Fibroblast of peridontal ligament (primary cell): ENCODE data around the gene DUSP10.

Source experiments
- DNase-seq: peaks from one replicate; pipeline ENCODE4 v3.0.0-alpha.2; 2010; ENCODE audit errors: extremely low read depth

DUSP10 gene

DNA sequence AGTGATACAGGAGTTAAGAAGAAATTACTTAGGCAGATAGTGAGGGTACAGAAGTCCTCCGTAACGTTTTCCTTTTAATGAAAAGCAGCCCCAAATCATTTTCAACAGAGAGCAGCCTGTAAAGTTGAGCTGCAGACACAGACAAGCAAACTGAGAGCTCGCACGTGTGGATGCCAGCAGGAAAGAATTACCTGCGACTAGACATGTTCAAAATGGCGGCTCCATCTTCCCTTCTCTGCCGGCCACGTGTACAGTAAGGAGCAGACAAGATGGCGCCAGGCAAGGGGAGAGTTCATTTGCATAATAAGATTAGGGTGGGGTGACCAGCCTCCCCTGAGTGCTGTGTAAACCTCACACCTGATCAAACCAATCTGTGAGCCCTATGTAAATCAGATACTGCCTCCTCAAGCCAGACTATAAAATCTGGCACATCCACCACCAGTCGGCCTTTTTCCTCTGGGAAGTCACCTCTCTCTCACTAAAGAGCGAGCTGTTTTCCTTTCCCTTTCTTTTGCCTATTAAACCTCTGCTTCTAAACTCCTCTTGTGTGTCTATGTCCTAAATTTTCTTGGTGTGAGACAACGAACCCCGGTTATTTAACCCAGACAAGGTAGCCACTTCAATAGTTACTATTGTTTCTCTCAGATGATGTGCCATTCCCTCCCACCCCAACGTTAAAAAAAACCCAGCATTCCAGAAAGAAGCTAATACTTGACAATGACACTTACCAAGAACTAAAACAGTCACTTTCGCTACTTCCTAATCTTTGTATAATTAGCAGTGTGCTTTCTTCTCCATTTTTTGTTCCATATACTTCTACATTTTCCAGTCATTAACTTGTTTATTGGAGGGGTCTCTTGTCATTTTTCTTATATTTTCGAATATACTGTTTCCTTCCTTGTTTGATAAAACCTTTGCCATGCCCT is 27.4 kb downstream of the DUSP10 start:
- DNase-seq = no peak

DNA sequence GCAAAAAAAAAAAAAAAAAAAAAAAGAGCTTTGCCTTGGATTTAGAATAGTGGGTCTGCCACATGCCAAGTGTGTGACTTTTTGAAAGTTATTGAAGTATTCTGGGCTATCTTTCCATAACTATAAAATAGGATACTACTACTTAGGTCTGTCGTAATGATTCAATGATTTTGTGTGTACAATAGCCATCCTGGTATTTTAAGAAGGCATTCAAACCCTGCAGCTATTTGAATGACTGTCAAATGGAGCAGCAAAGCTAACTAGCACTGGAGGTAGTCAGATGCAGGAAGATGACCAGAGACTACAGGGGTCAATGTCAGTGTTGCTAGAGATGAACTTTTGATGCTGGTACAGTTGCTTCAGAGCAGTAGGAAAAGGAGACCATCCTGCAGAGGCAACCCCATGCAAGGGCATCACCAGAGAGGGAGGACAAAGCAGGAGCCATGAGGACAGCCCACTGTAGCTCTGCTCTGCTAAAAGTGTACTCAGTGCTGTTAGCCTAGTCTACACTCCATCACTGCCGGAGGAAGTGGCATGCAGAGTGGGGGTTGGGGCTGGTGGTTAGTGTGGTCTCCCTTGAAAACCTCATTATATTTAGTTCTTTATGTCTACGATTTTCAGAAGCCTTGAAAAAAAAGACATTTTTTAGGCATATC is 29.0 kb downstream of the DUSP10 start:
- DNase-seq = no peak

DNA sequence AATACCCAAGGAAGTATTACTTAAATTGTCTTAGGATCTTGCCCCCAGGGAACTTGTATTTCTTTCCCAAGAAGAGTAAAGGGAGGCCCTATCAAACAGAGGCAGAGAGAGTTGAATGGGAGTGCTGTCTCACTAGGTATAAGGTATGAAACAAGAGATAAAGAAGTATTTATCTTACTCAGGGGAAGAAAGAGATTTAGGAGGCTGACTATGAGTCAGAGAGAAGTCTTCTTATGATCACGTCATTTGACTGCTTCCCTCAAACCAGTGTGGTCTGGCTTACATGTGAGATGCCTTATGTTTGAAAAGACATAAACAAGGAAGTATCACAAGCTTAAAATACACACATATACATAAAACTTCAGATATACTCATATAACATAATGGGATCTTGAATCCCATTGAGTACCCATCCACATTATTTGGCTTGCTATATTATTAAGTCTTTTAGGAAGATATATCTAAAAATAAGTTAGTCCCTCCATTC is 29.6 kb downstream of the DUSP10 start:
- DNase-seq = peak; percentile 92

DNA sequence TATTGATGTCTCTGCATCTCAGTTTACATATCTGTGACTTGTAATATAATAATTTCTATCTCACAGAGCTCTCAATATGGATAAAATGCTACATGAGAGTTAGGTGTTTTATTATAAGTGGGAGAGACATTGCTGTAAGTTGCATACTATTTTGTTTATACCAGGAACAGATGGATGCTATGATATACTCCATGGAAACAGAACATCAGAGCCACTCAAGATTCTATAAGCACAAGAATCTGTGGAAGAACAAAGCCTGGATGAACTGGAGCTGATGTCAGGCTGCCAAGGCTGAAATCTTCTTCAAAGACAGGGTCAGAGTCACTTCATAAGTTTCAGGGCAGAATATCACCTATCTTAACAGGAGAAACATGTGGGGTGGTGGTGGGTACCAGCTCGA is 30.2 kb downstream of the DUSP10 start:
- no peak for DNase-seq

DNA sequence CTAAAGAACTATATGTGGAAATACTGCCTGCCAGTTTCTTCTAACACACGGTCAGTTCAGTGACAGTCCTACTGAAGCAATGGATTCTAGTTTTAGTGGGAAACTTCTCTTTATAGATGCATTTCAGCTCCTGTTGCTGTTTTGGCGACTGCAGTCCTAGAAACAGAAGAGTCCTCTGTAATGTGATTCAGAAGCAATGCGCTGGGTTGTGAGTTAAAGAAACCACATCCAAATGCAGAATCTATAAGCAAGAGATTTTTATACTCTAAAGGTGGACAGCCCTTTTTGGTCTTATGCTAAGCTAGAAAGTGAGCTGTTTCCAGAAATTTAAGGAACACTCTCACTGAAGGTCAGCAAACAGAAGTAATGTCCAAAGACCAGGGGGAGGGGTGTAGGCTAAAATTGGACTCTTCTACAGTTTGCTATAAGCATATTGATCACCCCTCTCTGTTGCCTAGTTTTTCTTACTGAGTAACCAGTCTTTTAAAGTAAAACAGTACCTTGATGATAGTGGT is 30.8 kb downstream of the DUSP10 start:
- no peak for DNase-seq

DNA sequence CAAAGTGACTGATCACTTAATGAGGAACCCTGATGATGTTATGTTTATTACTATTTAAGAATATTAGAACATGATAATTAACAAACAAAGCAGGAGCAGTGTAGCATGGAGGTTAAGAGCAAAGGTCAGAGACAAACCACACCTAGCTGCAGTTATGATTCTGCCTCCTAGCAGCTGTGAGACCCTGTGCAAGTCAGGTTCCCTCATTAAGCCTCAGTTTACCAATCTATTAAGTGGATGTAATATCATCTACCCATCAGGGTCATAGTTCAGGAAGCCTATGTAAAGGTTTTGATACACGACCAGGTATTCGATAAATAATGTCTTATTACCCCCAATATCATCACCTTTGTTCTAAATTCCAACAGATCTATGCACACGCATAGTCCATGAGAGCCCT is 32.0 kb downstream of the DUSP10 start:
- DNase-seq = no peak

DNA sequence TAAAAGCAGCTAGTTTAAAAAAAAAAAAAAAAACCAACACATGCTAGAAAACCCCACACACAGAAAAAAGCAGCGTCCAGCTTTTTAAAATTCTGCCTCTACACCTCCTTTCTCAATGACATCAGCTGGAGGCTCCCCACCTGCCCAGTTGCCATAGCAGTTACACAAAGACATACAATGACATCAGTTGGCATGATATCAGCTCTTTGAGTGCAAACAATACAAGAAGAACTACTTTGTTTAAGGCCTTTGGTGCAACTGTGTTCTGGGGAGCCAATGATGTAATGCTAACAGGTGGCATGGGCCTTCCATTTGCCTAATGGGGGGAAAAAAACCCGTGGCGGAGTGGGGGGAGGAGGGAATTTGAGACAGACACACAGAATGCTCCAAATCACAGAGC is 32.9 kb downstream of the DUSP10 start:
- DNase-seq = peak; percentile 71

DNA sequence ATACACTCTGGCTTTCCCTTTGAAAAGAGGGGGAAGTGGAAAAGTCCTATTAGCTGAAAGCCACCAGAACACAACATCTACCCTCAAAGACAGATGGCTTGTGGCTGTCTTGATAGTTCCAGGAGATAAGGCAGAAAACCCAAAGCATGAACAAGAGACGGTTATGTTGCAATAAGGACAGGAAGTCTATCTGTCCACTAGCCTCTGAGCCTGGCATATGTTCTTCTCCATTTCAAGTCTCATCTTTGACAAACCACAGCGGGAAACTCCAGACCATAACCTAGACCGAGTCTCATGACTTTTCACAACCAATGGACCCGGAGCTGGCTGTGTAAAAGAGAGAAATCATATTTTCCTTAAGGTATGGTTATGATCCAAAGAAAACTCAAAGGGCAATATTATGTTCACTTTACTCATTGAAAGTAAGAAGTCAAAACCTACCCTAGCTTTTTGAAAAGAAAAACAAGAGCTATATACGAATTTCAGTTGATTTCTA is 33.8 kb downstream of the DUSP10 start:
- no peak for DNase-seq

DNA sequence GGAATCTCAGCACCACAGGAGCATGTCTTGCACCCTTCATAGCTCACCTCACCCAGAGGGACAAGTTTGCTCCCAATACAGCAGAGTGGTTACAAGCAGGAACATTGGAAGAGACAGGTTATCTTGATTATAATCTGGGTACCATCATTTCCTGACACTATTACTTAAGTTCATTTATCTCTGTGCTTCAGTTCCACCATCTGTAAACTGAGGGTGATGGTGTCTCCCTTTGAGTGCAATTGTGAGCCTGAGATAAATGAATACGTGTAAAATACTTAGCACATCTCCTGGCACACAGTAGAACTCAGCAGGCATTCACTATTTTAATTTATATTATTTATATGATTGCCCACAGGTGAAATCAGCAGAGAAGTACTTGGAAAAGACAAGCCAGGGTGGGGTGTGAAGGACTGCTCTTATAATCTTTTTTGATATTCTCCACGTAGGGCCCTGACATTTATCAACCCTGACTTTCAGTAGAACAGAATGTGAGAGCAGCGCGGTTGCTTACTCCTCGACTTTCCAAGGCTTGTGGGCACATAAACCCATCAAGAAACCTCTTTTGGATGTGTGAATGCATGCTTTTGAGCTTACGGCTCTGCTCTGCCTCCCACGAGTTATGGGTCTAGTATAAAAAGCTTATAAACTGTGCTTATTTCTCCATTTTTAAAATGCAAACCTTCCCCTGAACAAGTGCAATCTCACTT is 34.9 kb downstream of the DUSP10 start:
- DNase-seq = no peak

DNA sequence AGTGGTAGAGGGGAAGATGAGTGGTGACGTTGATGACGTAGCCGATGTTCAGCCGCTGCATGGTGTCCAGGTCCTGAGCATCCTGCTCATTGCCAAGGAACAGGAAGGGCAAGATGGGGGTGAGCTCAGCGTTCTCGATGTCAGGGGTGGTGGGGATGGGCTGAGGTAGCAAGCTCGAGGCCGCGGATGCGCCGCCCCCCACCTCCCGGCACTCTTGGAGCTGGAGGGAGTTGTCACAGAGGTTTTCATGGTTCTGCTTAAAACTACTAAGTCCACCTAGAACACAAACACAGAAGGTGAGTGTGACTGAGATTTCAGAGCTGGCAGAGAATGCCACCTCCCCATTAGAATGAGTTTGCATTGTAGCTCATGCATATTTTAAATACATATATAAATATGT is 35.7 kb downstream of the DUSP10 start:
- DNase-seq = no peak

DNA sequence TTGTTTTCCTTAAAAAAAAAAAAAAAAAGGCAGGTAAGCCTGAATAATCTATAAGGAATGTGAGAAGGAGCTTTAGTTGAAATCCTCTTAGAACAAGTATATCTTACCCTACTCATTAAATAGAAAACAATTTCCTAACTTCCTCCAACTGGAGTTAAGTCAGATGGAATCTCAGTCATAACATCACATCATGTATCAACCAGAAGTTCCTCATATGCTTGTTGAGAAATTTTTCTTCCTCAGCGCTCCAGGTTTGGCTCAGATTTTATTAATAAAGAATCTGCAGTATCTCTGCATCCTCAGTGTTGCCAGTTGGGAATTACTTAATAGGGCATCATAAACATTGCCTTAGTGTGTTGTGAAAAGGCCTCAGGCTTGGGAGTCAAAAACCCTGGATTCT is 37.6 kb downstream of the DUSP10 start:
- no peak for DNase-seq

DNA sequence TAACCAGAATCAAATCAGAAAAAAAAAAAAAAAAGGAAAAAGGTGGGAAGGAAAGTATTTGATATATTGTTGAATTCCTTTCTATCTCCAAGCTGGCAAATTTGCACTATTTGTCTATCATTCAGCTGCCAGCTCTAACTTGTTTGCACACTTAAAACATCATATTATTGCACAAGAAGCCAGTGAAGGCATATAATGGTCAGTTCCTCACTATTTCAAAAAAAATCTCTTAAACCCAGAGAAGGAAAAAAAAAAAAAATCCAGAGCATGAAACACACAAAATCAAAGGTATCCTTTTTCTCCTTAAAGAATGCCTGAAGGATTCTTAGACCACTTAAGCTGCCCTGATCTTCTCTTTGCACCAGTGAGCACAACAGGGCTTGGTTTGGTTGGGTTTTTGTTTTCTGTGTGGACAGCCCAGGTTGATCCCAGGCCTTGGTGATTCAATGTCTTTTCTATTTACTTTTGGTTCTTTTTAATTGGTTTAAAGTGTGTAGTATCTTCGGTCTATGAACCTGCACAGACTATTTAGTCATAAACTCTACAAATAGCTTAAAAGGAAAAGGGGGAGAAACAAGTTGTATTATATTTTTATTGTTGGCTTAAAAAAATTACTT is 40.2 kb downstream of the DUSP10 start:
- DNase-seq = no peak

DNA sequence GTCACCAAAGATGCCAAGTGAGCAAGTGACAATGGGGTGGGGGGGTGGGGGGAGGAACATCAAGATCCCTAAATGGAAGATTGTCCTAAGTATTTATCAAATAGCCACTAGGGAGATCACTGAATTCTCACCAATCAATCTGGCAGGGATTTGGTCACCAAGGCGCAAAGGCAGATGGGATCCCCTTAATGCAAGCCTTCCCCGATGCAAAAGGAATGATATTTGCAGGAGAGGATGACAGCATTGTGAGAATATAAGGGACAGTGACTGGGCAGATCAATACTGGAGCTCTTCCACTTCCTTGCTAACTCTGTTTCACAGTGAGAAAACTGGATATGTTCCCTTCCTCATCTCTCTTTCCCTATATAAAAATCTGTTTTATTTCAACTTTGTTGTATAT is 40.9 kb downstream of the DUSP10 start:
- DNase-seq = no peak

DNA sequence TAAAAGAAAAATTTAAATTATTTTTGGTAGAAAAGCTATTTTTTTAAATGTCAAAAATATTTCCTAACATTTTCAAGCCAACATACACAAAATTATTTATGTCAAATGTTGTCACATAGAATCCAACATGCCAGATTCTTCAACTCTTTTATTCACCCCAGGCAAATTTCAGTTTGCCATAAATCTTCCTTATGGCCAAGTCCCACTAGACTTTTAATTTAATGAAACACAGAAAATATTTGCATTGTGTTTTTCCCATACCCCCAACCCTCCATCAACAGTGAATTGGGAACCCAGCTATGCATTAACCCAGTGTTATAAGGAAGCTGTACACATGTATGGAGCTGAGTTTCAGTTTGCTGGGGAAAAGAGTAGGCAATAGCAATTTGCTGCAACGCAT is 41.4 kb downstream of the DUSP10 start:
- no peak for DNase-seq

DNA sequence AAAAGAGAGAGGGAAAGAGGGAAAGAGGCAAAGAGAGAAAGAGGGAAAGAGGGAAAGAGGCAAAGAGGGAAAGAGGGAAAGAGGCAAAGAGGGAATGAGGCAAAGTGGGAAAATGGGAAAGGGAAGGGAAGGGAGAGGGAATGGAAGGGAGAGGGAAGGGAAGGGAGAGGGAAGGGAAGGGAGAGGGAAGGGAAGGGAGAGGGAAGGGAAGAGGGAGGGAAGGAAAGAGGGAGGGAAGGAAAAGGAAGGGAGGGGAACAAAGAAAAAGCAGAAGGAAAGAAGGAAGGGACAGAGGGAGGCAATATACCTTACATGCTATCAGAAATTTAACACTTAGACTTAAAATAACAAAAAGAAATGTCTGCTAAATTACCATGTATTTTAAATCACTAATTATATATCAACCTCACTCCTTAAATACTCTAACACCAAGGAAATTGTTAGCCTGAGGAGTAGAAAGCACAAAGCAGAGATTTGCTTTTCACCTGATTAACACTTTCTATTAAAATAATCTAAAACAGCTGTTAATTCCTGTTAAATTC is 41.8 kb downstream of the DUSP10 start:
- no peak for DNase-seq

DNA sequence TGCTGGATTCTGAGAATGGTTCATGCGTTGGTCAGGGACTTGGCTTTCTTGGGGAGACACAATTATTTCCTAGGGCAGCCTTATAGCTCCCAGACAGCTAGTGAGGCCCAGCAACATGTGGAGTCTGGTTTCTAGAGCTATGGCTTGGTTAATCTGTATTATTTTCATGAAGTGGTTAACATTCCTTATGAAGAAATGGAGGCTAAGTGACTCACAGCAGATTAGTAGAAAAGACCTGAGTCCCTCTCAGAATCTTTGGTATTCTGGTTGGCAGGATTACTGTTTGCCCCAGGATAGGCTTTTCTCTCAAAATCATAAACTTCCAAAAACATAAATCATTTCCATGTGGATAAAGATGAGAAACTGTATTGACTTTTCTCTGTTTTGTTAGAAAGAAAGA is 42.3 kb downstream of the DUSP10 start:
- DNase-seq = peak; percentile 93

DNA sequence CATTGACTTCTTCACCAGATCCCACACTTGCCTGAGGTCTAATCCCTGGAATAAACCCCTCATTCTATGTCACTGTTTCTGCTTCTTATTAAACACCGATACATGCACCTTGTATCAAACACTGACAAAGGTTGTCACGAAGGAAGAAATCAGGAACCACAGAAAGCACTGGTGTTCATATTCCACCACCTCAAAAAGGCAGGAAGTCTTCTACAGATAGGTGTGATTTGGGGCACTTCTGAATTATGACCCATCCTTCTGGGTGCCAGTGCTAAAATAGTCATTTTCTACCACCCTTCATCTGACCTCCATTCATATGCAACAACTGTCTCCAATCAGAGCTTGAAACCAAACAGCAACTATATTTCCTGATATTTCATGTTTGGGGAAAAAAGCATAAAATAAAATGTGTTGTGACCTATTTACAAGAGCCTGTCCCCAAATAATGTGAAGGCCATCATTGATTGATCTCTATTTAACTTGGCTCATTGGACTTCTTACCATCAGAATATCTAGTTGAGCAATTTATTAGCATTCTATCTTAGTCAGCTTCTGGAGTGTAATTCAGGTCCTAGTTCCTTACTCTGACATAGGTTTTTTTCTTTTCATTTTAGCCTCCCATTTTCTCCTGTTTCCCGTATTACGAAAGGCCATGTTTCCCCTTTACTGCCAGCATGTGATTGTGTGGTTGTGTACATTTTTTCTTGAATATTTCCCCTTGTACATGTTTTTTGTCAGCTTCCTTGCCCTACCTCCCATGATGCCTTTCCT is 43.1 kb downstream of the DUSP10 start:
- DNase-seq = peak; percentile 52

DNA sequence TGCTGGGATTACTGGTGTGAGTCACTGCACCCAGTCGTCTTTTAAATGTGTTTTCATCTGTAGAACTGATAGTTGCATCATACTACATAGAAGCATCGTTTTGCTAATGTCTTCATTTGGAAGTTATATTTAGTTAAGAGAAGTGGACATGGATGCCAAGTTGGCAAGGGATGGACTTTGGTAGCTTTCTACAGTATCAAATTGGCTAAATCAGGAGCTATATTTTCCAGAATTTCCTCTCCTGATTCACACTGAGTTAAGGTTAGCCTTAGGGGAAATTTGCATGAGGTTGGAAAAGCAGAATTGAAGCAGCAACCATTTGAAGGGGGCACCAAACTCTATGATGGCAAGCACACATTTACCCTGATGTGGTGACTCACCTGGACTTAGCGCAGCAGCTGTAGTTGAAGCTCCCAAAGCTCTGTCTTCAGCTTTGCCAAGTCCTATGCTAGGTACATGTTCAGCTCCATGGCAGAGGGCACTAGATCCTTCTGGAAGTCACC is 43.9 kb downstream of the DUSP10 start:
- peak; percentile 96 for DNase-seq

DNA sequence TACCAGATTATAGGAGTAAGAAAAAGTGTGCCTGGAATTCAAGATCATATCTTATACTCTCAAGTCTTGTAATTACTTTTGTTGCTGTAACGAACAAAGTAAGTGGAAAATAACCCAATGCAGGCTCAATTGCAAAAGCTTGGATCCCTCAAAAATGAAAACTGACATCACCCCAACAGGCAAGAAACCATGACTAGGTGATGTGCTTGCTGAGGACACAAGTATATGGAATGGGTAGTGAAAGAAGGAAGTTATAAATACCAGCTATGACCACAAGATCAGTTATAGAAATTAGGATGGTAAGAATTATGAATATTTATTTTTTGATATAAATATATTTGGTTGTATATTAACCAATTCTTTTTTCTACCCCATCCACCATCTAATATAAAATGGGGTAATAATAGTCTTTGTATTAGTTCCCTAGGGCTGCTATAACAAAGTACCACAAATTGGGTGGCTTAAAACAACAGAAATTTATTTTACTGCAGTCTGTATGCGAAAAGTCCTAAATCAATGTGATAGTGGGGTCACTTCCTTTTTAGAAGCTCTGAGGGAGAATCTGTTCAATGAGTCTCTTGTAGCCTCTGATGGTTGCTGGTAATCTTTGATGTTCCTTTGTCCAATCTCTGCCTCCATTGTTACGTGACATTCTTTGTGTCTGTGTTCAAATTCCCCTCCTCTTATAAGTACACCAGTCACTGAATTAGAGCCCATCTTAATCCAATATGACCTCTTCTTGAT is 45.0 kb downstream of the DUSP10 start:
- no peak for DNase-seq

DNA sequence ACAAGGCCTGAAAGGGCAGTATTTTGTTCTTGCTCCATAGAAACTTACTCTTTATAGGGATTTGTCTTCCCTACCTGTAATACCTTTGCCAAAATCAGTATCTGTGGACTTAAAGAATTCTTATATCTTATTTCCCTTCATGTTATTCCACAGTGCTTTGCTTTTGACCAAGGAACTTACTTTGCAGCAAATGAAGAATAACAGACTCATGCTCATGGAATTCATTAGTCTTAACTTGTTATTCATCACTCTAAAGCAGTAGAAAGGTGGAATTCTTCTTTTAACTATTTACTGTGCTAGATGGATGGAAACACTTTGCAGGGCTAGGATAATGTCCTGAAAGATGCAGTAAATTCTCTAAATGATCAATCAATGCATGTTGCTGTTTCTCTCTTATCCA is 45.9 kb downstream of the DUSP10 start:
- no peak for DNase-seq
